Parathyroid adenoma (tissue), 2 donors: ENCODE results near the gene SLC49A4.

ENCODE experiments used
- H2AFZ ChIP-seq: fragments of 300-600 bp; sonication (generic); one replicate; pipeline ENCODE4 v1.7.0; 2017; ENCODE audit warnings: antibody characterized with exemption, mild to moderate bottlenecking
- H3K27ac ChIP-seq: fragments of 300-600 bp; sonication (generic); one replicate; pipeline ENCODE4 v1.7.0; 2017
- H3K27me3 ChIP-seq: fragments of 300-600 bp; sonication (generic); one replicate; pipeline ENCODE4 v1.7.0; 2017; ENCODE audit warnings: low read length; ENCODE audit not compliant: control insufficient read depth, insufficient read depth
- H3K36me3 ChIP-seq: fragments of 300-600 bp; sonication (generic); one replicate; pipeline ENCODE4 v1.7.0; 2017; ENCODE audit warnings: low read length; ENCODE audit not compliant: control insufficient read depth, insufficient read depth
- H3K4me1 ChIP-seq: fragments of 300-600 bp; sonication (generic); one replicate; pipeline ENCODE4 v1.7.0; 2017; ENCODE audit warnings: control low read depth
- H3K4me2 ChIP-seq: fragments of 300-600 bp; sonication (generic); one replicate; pipeline ENCODE4 v1.7.0; 2017; ENCODE audit warnings: low read length
- H3K4me3 ChIP-seq: fragments of 300-600 bp; sonication (generic); one replicate; pipeline ENCODE4 v1.7.0; 2017; ENCODE audit warnings: low read depth, low read length
- H3K79me2 ChIP-seq: fragments of 300-600 bp; sonication (generic); one replicate; pipeline ENCODE4 v1.7.0; 2017; ENCODE audit warnings: control low read depth
- H3K9ac ChIP-seq: fragments of 300-600 bp; sonication (generic); one replicate; pipeline ENCODE4 v1.7.0; 2017; ENCODE audit warnings: mild to moderate bottlenecking
- H3K9me3 ChIP-seq: fragments of 300-600 bp; sonication (generic); one replicate; pipeline ENCODE4 v1.7.0; 2017; ENCODE audit warnings: low read length; ENCODE audit not compliant: control insufficient read depth
- TF ChIP-seq, protein P1 (sequence below): fragments of 300-600 bp; sonication (generic); IDR thresholded peaks from one replicate; pipeline ENCODE4 v1.7.0; 2017; ENCODE audit warnings: antibody characterized with exemption, mild to moderate bottlenecking
- donor health status: primary hyperparathyroidism.

Gene SLC49A4

DNA sequence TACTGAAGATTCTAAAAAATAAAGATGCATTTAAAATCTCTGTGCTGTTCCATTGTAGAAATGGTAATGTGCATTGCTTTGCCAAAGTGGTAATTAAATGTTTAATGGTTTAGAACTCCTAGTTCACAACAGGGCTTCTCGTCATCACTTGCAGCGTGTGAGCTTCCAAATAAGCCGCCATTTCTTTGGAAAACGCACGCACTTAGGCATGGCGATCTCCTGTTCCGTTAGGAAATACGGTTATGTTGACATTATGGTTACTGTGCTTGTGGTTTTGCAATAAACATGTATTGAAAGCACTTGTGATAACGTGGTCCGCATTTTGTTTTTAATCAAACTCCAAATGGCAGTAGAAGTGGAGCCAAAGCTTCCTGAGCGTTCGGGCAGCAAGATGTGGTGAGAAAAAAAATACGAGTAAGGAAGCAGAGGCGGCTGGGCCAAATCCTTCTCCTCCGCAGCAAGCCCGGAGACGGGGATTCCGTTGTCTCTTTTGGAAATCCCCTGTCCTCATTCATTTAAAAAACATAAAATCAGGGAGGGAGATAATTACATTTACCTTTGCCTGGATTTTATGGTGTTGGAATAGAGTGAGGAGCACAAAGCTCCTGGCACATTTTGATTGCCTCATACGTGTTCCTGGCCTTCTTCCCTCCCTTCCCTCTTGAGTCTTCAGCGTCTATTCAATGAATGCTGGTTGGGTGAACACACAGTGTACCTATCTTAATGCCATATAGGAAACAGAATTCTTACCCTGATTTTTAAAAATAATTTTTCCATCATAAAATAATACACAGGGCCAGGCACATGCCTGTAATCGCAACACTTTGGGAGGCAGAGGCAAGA is 97.5 kb downstream of the SLC49A4 start:
- no peak overlapping the region for H3K4me3 ChIP-seq
- no peak overlapping the region for H3K27ac ChIP-seq
- H3K9me3 ChIP-seq, result no peaks in the 10 kb centered on the region
- H3K4me1 ChIP-seq, result no peaks in the 10 kb centered on the region
- no peak overlapping the region for H3K4me2 ChIP-seq
- no peaks in the 10 kb centered on the region for H3K27me3 ChIP-seq
- H2AFZ ChIP-seq, result no peak overlapping the region
- H3K79me2 ChIP-seq, result no peaks in the 10 kb centered on the region
- TF ChIP-seq, protein P1, sequence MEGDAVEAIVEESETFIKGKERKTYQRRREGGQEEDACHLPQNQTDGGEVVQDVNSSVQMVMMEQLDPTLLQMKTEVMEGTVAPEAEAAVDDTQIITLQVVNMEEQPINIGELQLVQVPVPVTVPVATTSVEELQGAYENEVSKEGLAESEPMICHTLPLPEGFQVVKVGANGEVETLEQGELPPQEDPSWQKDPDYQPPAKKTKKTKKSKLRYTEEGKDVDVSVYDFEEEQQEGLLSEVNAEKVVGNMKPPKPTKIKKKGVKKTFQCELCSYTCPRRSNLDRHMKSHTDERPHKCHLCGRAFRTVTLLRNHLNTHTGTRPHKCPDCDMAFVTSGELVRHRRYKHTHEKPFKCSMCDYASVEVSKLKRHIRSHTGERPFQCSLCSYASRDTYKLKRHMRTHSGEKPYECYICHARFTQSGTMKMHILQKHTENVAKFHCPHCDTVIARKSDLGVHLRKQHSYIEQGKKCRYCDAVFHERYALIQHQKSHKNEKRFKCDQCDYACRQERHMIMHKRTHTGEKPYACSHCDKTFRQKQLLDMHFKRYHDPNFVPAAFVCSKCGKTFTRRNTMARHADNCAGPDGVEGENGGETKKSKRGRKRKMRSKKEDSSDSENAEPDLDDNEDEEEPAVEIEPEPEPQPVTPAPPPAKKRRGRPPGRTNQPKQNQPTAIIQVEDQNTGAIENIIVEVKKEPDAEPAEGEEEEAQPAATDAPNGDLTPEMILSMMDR, result no peak
- H3K36me3 ChIP-seq, result no peaks in the 10 kb centered on the region
- H3K9ac ChIP-seq, result no peak overlapping the region

DNA sequence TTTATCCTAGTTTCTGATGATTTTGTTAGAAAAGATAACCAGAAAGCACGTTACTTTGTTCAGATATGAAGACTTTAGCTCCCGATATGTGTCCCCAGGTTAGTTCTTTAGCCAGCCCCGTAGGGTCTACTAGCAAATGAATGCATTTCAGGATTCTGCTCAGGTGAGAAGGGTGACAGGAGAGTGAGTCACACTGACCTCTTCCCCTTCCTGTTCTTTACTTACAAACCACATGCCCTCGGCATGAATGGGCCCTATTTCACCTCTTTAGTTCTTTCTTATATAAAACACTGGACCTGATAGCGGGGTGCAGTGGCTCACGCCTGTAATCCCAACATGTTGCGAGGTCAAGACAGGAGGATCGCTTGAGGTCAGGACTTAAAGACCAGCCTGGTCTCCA is 98.4 kb downstream of the SLC49A4 start:
- H3K9me3 ChIP-seq, result no peaks in the 10 kb centered on the region
- H2AFZ ChIP-seq, result no peak overlapping the region
- TF ChIP-seq, protein P1, result no peak
- no peak overlapping the region for H3K4me3 ChIP-seq
- no peaks in the 10 kb centered on the region for H3K79me2 ChIP-seq
- no peaks in the 10 kb centered on the region for H3K36me3 ChIP-seq
- no peak overlapping the region for H3K4me2 ChIP-seq
- no peaks in the 10 kb centered on the region for H3K4me1 ChIP-seq
- no peak overlapping the region for H3K27ac ChIP-seq
- H3K27me3 ChIP-seq, result no peaks in the 10 kb centered on the region
- H3K9ac ChIP-seq, result no peak overlapping the region

DNA sequence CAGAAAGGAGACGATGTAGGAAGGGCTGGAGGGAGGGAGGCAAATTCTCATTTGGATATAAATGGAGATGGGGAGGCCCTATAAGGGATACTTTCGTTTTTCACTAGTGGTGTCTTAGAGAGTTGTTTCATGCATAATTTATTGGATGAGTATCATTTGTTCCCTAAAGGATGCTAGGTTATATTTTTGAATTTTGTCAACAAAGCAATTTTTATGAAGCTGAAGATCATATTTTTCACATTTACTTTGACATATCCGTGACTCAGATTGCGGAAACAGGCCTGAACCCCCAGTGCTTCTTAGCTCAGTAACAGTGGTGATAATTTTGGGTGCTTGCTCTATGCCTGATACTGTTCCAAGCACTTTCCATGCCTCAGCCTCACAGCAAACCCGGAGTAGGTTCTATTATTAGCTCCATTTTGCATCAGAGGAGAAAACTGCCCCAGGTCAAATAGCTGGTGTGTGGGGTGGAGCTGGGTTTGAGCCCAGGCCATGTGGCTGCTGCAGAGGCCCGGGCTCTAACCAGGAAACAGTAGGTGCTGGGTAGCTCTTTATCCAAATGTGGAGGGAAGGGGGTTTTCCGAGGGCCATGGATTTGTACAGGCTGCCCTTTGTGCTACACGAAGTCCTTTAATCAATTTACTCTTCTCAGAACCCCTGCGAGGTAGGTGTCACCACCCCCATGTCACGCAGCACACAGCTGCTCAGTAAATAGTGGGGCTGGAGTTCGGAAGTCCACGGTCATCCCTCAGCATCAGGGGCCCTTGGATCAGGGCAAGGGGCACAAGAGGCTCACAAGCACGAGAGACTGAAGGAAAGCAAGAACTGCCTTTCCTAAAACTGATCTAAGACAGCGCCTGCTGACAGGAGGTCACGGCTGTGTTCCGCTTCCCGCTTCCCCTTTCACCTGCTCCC is 99.1 kb downstream of the SLC49A4 start:
- Histone ChIP-seq H3K9ac (no peak overlapping the region), H3K36me3 (no peaks in the 10 kb centered on the region), H3K4me3 (no peak overlapping the region), H3K27ac (no peak overlapping the region), H3K79me2 (no peaks in the 10 kb centered on the region), H3K4me1 (no peaks in the 10 kb centered on the region), H3K27me3 (no peaks in the 10 kb centered on the region), H2AFZ (no peak overlapping the region), H3K9me3 (no peaks in the 10 kb centered on the region), H3K4me2 (no peak overlapping the region)
- TF ChIP-seq, protein P1, result no peak

DNA sequence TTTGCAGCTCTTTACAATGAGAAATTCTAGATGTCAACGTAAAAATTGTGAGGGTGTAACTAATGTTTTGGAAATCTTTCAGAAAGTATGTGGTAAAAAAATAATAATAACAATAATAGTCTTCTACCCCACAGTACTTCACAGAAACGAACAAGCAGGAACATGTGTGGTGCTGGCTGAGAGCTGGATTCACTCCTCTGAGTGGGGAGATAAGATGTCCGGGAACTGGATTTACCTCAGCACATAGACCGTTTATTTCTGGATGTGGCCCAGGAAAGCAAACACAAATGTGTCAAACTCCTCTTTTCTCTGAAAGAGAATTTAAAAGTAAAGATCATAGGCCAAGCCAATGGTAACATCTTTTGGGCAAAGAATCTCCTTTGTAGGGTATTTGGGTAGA is 103.4 kb downstream of the SLC49A4 start:
- Histone ChIP-seq H3K9me3 (no peaks in the 10 kb centered on the region), H3K27me3 (no peaks in the 10 kb centered on the region), H3K4me2 (no peak overlapping the region), H3K4me3 (no peak overlapping the region), H3K4me1 (no peaks in the 10 kb centered on the region), H3K79me2 (no peaks in the 10 kb centered on the region), H3K9ac (no peak overlapping the region), H2AFZ (no peak overlapping the region), H3K27ac (no peak overlapping the region), H3K36me3 (no peaks in the 10 kb centered on the region)
- TF ChIP-seq, protein P1, result no peak
